HPDE6-E6E7 (cell line): ENCODE data around the gene DHCR24.

Experiments used
- DNase-seq: peaks from one replicate; pipeline ENCODE4 v3.0.0; 2011; ENCODE audit warnings: missing footprints; ENCODE audit errors: extremely low spot score

Gene DHCR24

GRCh38 chr1:54845772-54846171, 41.2 kb downstream of the DHCR24 start:
- no peak for DNase-seq

- DNase-seq = no peak
These were observed 42.4 kb downstream of the DHCR24 start for GRCh38 chr1:54844564-54844963.

GRCh38 chr1:54843449-54843848, 43.5 kb downstream of the DHCR24 start:
- DNase-seq = no peak

- no peak for DNase-seq
These were observed 44.0 kb downstream of the DHCR24 start for GRCh38 chr1:54842963-54843362.

GRCh38 chr1:54842206-54842915, 44.6 kb downstream of the DHCR24 start:
- DNase-seq = no peak

- DNase-seq = no peak
These were observed 47.2 kb downstream of the DHCR24 start for GRCh38 chr1:54839824-54840223.

GRCh38 chr1:54838565-54839180, 48.3 kb downstream of the DHCR24 start:
- no peak for DNase-seq

- DNase-seq = no peak
These were observed 49.8 kb downstream of the DHCR24 start for GRCh38 chr1:54837002-54837853.

- no peak for DNase-seq
These were observed 50.4 kb downstream of the DHCR24 start for GRCh38 chr1:54836594-54836993.

GRCh38 chr1:54835970-54836369, 51.0 kb downstream of the DHCR24 start:
- DNase-seq = no peak

- no peak for DNase-seq
These were observed 51.7 kb downstream of the DHCR24 start for GRCh38 chr1:54835131-54835898.

GRCh38 chr1:54834007-54834541, 52.9 kb downstream of the DHCR24 start:
- no peak for DNase-seq

- DNase-seq = no peak
These were observed 53.9 kb downstream of the DHCR24 start for GRCh38 chr1:54833121-54833520.

GRCh38 chr1:54826226-54826816, 60.7 kb downstream of the DHCR24 start:
- DNase-seq = no peak

- DNase-seq = no peak
These were observed 61.3 kb downstream of the DHCR24 start for GRCh38 chr1:54825696-54826095.

- DNase-seq = no peak
These were observed 63.3 kb downstream of the DHCR24 start for GRCh38 chr1:54823670-54824069.

- DNase-seq = no peak
These were observed 67.3 kb downstream of the DHCR24 start for GRCh38 chr1:54819733-54820132.

GRCh38 chr1:54819195-54819536, 67.8 kb downstream of the DHCR24 start:
- no peak for DNase-seq

- DNase-seq = no peak
These were observed 68.4 kb downstream of the DHCR24 start for GRCh38 chr1:54818461-54819194.

- DNase-seq = no peak
These were observed 70.0 kb downstream of the DHCR24 start for GRCh38 chr1:54816951-54817350.

GRCh38 chr1:54816130-54816529, 70.9 kb downstream of the DHCR24 start:
- no peak for DNase-seq
